NCI-H82 (cell line): ENCODE results near the gene IGHMBP2.
"Not testable (repeated sequence)": the region's sequence is repeated elsewhere in the genome, so short reads cannot be mapped to it uniquely, and the experiment has no call there.

Experiments used
- DNase-seq: peaks from one replicate; lab custom pipeline; 2025; lab: John Stamatoyannopoulos, UW

Gene IGHMBP2

GRCh38 chr11:68962527-68963250, 59.0 kb downstream of the IGHMBP2 start:
- no peak for DNase-seq

GRCh38 chr11:68963779-68964178, 60.1 kb downstream of the IGHMBP2 start:
- no peak for DNase-seq

GRCh38 chr11:68965901-68966853, 62.5 kb downstream of the IGHMBP2 start:
- DNase-seq, result no peak

GRCh38 chr11:68966894-68967780, 63.4 kb downstream of the IGHMBP2 start:
- DNase-seq, result no peak

- no peak for DNase-seq
Measured at GRCh38 chr11:68968306-68969250, 64.9 kb downstream of the IGHMBP2 start.

- DNase-seq, result no peak
Measured at GRCh38 chr11:68969386-68969785, 65.7 kb downstream of the IGHMBP2 start.

- DNase-seq, result no peak
Measured at GRCh38 chr11:68970921-68971636, 67.4 kb downstream of the IGHMBP2 start.

GRCh38 chr11:68973219-68973618, 69.5 kb downstream of the IGHMBP2 start:
- DNase-seq, result no peak

GRCh38 chr11:68973706-68974105, 70.0 kb downstream of the IGHMBP2 start:
- DNase-seq, result not testable (repeated sequence)

GRCh38 chr11:68974421-68975194, 70.9 kb downstream of the IGHMBP2 start:
- DNase-seq, result peak; percentile 49

- no peak for DNase-seq
Measured at GRCh38 chr11:68976095-68976494, 72.4 kb downstream of the IGHMBP2 start.

- DNase-seq, result no peak
Measured at GRCh38 chr11:68976563-68976962, 72.9 kb downstream of the IGHMBP2 start.

GRCh38 chr11:68977781-68978625, 74.3 kb downstream of the IGHMBP2 start:
- DNase-seq, result no peak

GRCh38 chr11:68978626-68978930, 74.9 kb downstream of the IGHMBP2 start:
- no peak for DNase-seq

GRCh38 chr11:68978931-68979594, 75.4 kb downstream of the IGHMBP2 start:
- DNase-seq, result no peak

- no peak for DNase-seq
Measured at GRCh38 chr11:68979931-68980775, 76.5 kb downstream of the IGHMBP2 start.

GRCh38 chr11:68980776-68981065, 77.0 kb downstream of the IGHMBP2 start, which contains the start of gene MRGPRD:
Gene MRGPRD, minus strand, starts transcription at chr11:68980986. Its CDS starts 0 bp downstream, at chr11:68980986.
- DNase-seq, result no peak
